ENCODE measurements around the gene NANOG.
"Not testable (repeated sequence)": the region's sequence is repeated elsewhere in the genome, so short reads cannot be mapped to it uniquely, and the experiment has no call there.

NANOG gene

DNA sequence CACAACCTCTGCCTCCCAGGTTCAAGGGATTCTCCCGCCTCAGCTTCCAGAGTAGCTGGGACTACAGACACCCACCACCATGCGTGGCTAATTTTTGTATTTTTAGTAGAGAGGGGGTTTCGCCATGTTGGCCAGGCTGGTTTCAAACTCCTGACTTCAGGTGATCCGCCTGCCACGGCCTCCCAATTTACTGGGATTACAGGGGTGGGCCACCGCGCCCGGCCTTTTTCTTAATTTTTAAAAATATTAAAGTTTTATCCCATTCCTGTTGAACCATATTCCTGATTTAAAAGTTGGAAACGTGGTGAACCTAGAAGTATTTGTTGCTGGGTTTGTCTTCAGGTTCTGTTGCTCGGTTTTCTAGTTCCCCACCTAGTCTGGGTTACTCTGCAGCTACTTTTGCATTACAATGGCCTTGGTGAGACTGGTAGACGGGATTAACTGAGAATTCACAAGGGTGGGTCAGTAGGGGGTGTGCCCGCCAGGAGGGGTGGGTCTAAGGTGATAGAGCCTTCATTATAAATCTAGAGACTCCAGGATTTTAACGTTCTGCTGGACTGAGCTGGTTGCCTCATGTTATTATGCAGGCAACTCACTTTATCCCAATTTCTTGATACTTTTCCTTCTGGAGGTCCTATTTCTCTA is at the start of gene NANOG:
Gene NANOG, plus strand, starts transcription at position 519 of the 645 bp plus-strand sequence. CDS start 213 bp downstream, outside the sequence.
- DNase-seq = not testable (repeated sequence)

GRCh38 chr12:7747246-7747645 is 42.0 kb upstream of the NANOG start, which contains the start of gene CLEC4C:
Gene CLEC4C, minus strand, starts transcription at chr12:7747375. Its CDS starts 27 bp downstream, at chr12:7747348.
- DNase-seq = no peak

GRCh38 chr12:7748852-7749251 is 40.4 kb upstream of the NANOG start:
- DNase-seq = no peak

GRCh38 chr12:7749442-7749841 is 39.8 kb upstream of the NANOG start:
- no peak for DNase-seq

DNA sequence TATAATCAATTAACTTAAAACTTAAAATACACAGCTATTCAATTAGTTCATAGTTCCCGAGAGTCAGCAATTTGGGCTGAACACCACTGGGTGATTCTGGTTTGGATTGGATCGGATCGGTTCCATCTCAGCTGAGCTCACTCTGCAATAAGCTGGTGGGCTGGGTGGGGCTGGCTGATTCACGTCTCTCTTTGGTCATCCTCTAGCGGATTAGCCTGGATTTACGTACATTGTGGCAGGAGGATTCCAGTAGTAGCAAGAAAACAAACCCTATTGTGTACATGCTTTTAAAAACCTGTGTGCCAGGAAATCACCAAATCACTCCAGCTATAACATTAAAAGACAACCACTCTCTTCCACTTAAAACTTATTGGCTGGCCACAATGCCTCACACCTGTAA is 38.9 kb upstream of the NANOG start:
- DNase-seq = no peak

- DNase-seq = no peak
Measured at GRCh38 chr12:7751394-7751793, 37.8 kb upstream of the NANOG start.

- not testable (repeated sequence) for DNase-seq
Measured at GRCh38 chr12:7751941-7752922, 37.0 kb upstream of the NANOG start.

DNA sequence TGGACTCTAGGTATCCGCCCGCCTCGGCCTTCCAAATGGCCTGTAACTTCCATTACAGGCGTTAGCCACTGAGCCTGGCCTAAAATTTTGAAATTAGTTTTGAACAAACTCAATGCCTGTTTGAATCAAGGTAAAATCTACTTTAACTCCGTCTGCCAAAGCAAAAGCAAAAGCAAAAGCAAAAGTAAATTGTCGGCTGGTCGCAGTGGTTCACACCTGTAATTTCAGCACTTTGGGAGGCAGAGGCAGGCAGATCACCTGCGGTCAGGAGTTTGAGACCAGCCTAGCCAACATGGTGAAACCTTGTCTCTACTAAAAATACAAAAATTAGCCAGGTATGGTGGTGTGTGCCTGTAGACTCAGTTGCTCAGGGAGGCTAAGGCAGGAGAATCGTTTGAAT is 33.5 kb upstream of the NANOG start:
- DNase-seq = not testable (repeated sequence)

DNA sequence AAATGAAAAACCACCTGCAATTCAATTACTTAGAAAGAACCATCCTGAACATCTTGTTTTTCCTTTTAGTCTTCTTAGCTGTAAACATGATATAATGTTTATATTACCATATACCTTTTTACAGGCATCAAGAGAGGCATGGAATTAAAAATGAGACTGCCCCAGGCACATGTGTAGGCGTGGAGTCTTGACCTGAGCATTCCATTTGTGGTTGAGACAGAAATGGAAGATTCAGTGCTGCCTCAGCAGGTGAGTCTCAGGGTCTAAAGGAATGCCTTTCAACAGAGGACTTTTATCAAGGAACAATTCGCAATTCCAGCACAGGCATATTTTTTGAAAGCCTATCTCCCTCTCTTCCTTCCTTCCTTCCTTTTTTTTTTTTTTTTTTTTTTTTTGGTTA is 32.2 kb upstream of the NANOG start:
- no peak for DNase-seq

- no peak for DNase-seq
Measured at GRCh38 chr12:7758766-7759140, 30.4 kb upstream of the NANOG start.

DNA sequence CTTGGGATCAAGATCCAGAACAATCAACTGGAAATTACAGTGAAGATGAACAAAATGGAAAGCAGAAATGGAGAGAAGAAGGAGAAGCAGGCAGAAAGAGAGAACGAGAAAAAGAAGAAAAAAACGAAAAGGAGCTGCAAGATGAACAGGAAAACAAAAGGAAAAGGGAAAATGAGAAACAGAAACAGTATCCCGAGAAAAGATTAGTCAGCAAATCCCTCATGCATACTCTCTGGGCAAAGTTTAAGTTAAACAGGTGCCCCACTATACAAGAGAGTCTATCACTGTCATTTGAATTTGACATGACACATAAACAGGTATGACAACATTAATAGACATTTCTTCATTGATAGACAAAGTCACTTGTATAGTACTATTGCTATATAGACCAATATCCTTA is 19.2 kb upstream of the NANOG start:
- no peak for DNase-seq

DNA sequence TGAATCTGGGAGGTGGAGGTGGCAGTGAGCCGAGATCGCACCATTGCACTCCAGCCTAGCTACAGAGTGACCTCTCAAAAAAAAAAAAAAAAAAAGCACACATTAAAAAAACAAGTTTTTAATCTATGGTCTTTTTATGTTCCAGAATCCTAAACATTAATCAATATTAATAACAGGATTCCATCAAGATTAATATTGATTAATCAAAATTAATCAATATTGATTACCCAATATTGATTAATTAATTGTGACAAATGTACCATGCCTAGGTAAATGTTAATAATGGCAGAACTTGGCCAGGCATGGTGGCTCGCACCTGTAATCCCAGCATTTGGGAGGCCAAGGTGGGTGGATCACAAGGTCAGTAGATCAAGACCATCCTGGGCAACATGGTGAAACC is 7.9 kb upstream of the NANOG start:
- DNase-seq = no peak

GRCh38 chr12:7782055-7782454 is 7.1 kb upstream of the NANOG start:
- DNase-seq = no peak

GRCh38 chr12:7783433-7783832 is 5.8 kb upstream of the NANOG start:
- not testable (repeated sequence) for DNase-seq

DNA sequence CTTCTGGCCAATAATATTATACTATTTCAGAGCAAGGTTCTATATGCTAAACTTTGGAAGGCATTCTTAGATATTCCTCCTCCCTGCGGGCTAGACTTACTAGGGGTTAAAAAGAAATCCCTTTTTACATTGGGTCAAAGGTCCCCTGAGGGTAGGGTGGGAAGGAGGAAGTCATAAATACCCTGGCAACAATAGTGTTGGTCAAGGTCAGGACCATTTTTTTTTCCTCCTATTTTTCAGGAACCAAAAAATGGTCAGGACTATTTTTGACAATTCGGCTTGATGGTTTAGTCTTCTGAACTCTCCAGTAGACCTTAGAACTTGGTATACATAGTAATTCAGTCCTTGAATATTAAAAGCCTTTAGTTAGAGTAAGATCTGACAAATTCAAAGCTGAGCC is 4.5 kb upstream of the NANOG start:
- no peak for DNase-seq

GRCh38 chr12:7787574-7788293 is 1.5 kb upstream of the NANOG start:
- no peak for DNase-seq

- DNase-seq = no peak
Measured at GRCh38 chr12:7788294-7788660, 925 bp upstream of the NANOG start.

DNA sequence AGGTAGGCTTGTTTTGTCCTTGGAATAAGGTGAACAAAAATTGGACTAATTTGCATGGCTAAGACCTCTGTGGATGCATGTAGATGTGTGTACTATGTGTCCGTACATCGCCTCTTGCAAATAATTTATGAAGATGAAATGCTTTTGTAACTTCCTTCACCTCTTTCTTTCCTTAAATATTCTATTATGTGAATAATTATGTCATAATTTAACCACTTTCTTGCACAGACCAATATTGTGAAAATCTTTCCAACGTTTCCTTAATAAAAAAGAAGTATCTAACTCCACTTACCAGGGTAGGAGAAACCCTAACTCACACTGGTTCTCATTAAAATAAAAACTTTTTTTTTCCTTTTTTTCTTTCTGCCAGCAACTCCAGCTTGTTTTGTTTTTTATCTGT is 4.0 kb downstream of the NANOG start:
- DNase-seq = no peak

DNA sequence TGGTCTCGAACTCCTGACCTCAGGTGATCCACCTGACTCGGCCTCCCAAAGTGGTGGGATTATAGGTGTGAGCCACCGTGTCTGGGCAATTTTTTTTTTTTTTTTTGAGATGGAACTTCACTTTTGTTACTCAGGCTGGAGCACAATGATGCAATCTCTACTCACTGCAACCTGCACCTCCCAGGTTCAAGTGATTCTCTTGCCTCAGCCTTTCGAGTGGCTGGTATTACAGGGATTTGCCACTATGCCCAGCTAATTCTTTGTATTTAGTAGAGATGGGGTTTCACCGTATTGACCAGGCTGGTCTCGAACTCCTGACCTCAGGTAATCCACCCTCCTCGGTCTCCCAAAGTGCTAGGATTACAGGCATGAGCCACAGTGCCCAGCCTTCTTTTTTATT is 8.1 kb downstream of the NANOG start:
- not testable (repeated sequence) for DNase-seq

DNA sequence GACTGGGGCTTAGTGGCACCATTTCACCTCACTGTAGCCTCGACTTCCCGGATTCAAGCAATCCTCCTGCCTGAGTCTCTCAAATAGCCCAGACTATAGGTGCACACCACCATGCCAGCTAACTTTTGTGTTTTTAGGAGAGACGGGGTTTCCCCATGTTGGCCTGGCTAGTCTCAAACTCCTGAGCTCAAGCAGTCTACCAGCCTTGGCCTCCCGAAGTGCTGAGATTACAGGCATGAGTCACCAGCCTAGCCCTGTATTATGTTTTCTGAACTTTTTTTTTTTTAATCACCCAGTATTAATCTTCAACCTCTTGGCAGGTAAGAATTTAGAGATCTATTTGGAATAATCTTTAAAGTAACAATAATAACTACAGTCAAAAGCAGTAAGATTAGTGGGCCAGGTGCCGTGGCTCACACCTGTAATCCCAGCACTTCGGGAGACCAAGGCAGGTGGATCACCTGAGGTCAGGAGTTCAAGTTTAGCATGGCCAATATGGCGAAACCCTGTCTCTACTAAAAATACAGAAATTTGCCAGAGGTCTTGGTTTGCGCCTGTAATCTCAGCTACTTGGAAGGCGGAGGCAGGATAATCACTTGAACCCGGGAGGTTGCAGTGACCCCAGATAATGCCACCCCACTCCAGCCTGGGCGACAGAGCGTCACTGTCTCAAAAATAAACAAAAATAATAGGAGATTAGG is 8.6 kb downstream of the NANOG start:
- DNase-seq = no peak

GRCh38 chr12:7798750-7799308 is 9.6 kb downstream of the NANOG start:
- not testable (repeated sequence) for DNase-seq

GRCh38 chr12:7801460-7801859 is 12.3 kb downstream of the NANOG start:
- DNase-seq = no peak

Measured in activated CD8-positive, alpha-beta memory T cell treated with anti-CD3 and anti-CD28 coated beads, Interleukin-2, amount 50 U/mL, for 48 hours (primary cell).